Measurements from ENCODE around the gene PRR19.

PRR19 gene

GRCh38 chr19:42275517-42275916, 26.4 kb upstream of the PRR19 start:
- 0 out of 2 replicates have a peak, but pooled peaks cover 2% of the 10 kb centered on the region for H3K4me1 ChIP-seq
- no peaks in the 10 kb centered on the region for H3K27me3 ChIP-seq (ENCODE audit: low read depth)
- 0 out of 2 replicates have a peak, but pooled peaks cover 4% of the 10 kb centered on the region for H3K36me3 ChIP-seq (replicated peaks)
- no peaks in the 10 kb centered on the region for H3K9me3 ChIP-seq
- DNase-seq (ENCODE audit: low spot score in 2 of 2), result no peak
- H3K4me3 ChIP-seq, result no peak overlapping the region
- in situ Hi-C loops (cut with MboI; ENCODE audit: low sequenced_read_pairs), result no loop called here

DNA sequence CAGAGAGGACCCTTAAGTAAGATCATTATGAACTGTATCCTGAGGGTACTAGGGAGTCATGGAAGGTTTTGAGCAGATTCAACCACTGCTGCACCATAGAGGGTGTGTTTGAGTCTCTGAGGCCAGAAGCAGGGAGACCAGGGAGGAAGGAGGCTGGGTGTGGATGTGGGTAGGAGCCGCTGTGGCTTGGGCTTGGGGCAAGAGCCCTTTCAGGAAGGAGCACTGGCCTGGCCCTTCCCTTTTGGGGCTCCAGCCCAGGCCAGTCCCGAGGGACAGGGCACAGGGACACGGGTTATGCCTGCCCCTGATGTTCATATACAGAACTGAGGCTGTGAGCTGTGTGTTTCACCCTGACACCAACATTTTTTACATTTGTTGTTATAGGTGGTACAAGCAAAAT, 25.6 kb upstream of the PRR19 start:
- peaks cover 5% of the 10 kb centered on the region for H3K4me1 ChIP-seq

GRCh38 chr19:42276821-42277220, 25.1 kb upstream of the PRR19 start:
- Histone ChIP-seq H3K9me3 (no peaks in the 10 kb centered on the region), H3K27me3 (ENCODE audit: low read depth) (no peaks in the 10 kb centered on the region), H3K36me3 (replicated peaks) (0 out of 2 replicates have a peak, but pooled peaks cover 4% of the 10 kb centered on the region), H3K4me1 (peaks cover 10% of the 10 kb centered on the region), H3K4me3 (no peak overlapping the region)
- no peak for DNase-seq (ENCODE audit: low spot score in 2 of 2)
- in situ Hi-C loops (cut with MboI; ENCODE audit: low sequenced_read_pairs), result no loop called here

More for the DNA sequence above, 25.6 kb upstream of the PRR19 start:
- 0 out of 2 replicates have a peak, but pooled peaks cover 4% of the 10 kb centered on the region for H3K36me3 ChIP-seq (replicated peaks)
- DNase-seq (ENCODE audit: low spot score in 2 of 2), result no peak
- in situ Hi-C loops (cut with MboI; ENCODE audit: low sequenced_read_pairs), result no loop called here
- no peaks in the 10 kb centered on the region for H3K27me3 ChIP-seq (ENCODE audit: low read depth)
- no peak overlapping the region for H3K4me3 ChIP-seq
- H3K9me3 ChIP-seq, result no peaks in the 10 kb centered on the region

GRCh38 chr19:42277821-42278451, 24.0 kb upstream of the PRR19 start:
- Histone ChIP-seq H3K4me3 (no peak overlapping the region), H3K4me1 (peaks cover 18% of the 10 kb centered on the region), H3K27me3 (ENCODE audit: low read depth) (no peaks in the 10 kb centered on the region), H3K9me3 (no peaks in the 10 kb centered on the region), H3K36me3 (replicated peaks) (0 out of 2 replicates have a peak, but pooled peaks cover 4% of the 10 kb centered on the region)
- in situ Hi-C loops (cut with MboI; ENCODE audit: low sequenced_read_pairs), result no loop called here
- no peak for DNase-seq (ENCODE audit: low spot score in 2 of 2)

DNA sequence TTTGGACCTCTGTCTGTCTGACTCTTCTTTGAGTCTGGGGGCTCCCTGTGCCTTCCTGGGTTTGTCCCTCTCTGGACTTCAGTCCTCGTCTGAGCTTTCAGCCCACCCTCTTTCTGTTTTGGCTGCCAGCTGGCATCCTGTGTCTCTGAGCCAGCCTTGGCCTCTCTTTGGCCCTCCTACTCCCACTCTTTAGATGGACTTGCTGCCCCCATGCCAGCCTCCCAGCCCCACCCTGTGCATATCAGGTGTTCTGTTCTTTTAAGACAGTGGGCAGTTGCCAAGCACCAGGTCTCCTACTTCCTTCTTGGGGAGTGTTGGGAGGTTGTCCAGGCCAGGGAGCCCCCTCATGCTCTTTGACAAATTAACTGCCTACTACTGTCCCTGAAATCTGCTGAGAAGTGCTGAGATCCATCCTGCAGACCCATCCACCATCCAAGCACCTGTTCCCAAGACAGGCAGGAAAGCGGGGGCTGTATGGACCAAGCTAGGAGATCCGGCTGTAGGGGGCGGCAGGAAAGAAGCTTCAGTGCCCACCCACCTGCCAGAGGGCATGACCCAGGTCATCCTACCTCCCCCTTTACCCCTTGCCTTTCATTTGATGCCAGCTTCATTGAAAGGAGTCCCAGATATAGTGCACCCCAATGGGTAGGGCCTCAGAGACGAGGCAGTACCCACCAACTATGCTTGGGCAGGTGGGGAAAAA, 23.3 kb upstream of the PRR19 start:
- in situ Hi-C loops (cut with MboI; ENCODE audit: low sequenced_read_pairs), result no loop called here
- H3K9me3 ChIP-seq, result no peaks in the 10 kb centered on the region
- peaks cover 24% of the 10 kb centered on the region for H3K4me1 ChIP-seq
- 0 out of 2 replicates have a peak, but pooled peaks cover 4% of the 10 kb centered on the region for H3K36me3 ChIP-seq (replicated peaks)
- H3K27me3 ChIP-seq (ENCODE audit: low read depth), result no peaks in the 10 kb centered on the region
- no peak for DNase-seq (ENCODE audit: low spot score in 2 of 2)
- H3K4me3 ChIP-seq, result no peak overlapping the region

DNA sequence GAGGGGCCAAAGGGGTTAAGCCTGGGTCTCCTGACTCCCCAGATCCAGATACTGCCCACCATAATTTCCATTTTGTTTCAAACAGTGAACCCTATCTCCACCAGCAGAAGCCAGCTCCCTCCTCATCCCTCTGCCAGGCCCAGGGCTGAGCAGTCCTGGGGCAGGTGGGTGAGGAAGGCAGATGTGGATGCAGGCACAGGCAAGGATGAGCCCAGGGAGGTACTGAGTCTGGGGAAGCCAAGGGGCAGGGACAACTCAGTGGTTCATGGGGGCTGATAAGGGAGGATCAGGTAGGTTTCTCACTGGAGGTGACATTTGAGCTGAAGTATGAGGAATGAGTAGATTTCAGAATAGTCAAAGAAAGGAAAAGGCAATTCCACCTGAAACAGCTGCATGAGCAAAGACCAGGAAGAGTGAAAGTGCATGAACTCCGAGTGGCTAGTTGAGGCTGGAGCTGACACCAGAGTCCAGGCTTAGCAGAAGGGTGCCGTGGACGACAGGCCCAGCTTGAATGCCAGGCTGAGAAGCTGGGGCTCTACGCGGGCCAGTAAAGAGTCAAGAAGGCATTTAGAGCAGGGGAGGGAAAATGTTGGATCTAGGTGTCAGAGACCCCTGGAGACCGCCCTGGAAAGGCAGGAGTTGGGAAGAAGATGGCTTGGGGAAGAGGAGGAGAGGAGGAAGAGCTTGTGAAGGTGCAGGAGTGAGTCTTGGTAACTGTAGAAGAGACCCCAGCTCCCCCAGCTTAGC, 22.6 kb upstream of the PRR19 start:
- in situ Hi-C loops (cut with MboI; ENCODE audit: low sequenced_read_pairs), result no loop called here
- no peak for DNase-seq (ENCODE audit: low spot score in 2 of 2)
- Histone ChIP-seq H3K4me1 (peaks cover 24% of the 10 kb centered on the region), H3K36me3 (replicated peaks) (0 out of 2 replicates have a peak, but pooled peaks cover 1% of the 10 kb centered on the region), H3K27me3 (ENCODE audit: low read depth) (no peaks in the 10 kb centered on the region), H3K9me3 (no peaks in the 10 kb centered on the region), H3K4me3 (peak overlapping the region; percentile 73)

DNA sequence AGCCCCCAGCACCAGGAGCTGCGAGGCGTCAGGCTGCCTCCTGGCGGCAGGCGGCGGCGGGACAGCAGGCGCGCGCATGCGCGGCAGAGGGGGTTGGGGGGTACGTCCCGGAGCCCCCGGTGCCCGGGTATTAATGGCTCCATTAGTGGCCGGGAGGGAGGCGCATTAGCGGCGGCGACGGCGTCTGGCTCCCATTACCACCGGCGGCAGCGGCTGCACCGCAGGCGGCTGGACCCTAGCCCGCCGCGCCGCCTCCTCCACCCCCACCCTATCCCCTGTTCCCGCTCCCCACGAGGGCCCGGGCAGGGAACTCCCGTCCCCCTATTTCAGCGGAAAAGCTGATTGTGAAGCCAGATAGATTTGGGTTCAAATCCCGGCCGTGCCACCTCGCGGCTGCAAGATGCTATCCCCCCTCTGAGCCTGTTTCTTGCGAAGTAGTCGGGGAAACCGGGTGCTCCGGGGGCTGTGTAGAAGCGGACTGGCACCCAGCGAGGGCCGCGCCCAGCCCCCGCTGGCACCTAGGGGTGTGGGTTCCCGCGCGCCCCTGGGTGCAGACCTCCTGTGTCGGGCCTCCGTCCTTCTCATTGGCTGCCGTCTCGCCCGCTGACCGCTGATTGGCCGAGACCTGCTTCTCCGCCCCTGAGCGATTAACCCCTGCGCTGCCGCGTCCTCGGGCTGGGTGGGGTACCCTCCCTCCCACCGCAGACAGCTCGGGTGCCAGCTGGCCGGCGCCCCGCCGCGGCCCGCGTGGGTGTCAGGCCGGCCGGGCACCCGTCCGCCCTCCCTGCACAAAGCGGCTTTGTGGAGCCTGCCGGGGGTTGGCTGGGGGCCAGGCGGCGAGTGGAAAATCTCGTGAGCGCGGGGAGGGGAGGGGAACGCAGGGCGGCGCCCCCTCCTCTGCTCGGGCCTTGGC, 21.8 kb upstream of the PRR19 start:
- Histone ChIP-seq H3K36me3 (replicated peaks) (no peaks in the 10 kb centered on the region), H3K9me3 (no peaks in the 10 kb centered on the region), H3K4me3 (peak overlapping the region; percentile 73), H3K27me3 (ENCODE audit: low read depth) (no peaks in the 10 kb centered on the region), H3K4me1 (peaks cover 28% of the 10 kb centered on the region)
- in situ Hi-C loops (cut with MboI; ENCODE audit: low sequenced_read_pairs), result no loop called here
- DNase-seq (ENCODE audit: low spot score in 2 of 2), result peak; percentile 88 to 96

DNA sequence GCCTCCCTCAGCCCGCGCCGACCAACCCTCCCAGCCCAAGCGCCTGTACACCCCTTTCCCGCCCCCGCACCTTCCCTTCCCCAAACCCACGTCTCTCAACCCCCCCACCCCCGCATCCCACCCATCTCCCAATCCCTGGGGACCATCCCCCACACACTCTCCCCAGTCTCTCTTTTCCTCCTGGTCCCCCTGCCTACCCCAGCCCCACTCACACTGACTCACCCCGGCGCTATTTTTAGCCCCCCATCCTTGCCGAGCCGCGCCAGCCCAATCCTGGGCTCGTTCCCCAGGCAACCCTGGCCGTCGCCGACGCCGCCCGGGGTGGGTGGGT, 21.2 kb upstream of the PRR19 start:
- Histone ChIP-seq H3K9me3 (no peaks in the 10 kb centered on the region), H3K36me3 (replicated peaks) (no peaks in the 10 kb centered on the region), H3K4me3 (peak overlapping the region; percentile 73), H3K4me1 (peaks cover 34% of the 10 kb centered on the region), H3K27me3 (ENCODE audit: low read depth) (no peaks in the 10 kb centered on the region)
- DNase-seq (ENCODE audit: low spot score in 2 of 2), result no peak
- in situ Hi-C loops (cut with MboI; ENCODE audit: low sequenced_read_pairs), result no loop called here

DNA sequence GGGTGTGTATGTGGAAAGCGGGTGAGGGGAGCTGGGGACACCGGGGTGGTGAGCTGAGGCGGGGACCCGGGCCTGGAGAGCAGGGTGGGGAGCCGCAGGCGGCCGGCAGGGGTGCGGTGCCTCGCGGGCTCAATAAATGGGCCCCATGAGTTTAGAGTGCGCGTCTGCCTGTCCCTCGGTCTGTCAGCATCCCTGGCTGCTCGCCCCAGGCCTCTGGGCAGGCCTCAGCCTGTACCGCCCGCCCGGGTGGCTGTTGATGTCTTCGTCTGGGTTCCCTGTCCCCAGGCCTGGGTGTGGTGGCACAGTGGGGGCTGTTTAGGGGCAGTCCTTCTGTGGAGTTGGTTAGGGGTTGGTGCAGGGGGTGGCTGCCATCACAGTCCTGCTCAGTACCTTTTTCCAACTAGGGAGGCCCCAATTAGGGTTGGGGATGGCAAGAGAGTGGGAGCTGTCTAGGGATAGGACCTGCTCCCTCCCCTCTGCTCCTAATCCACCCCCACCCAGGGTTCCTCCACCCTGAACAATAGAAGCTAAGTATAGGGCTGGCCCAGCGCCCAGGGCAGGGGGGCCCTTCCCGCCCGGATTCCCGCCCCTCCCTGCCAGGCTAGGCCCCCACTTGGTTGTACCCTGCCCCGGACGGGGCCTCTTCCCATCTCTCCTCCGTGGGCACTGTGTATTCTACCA, 20.6 kb upstream of the PRR19 start:
- Histone ChIP-seq H3K4me3 (peak overlapping the region; percentile 73), H3K27me3 (ENCODE audit: low read depth) (no peaks in the 10 kb centered on the region), H3K4me1 (peaks cover 35% of the 10 kb centered on the region), H3K36me3 (replicated peaks) (no peaks in the 10 kb centered on the region), H3K9me3 (no peaks in the 10 kb centered on the region)
- DNase-seq (ENCODE audit: low spot score in 2 of 2), result peak; percentile 36 to 70
- in situ Hi-C loops (cut with MboI; ENCODE audit: low sequenced_read_pairs), result no loop called here

GRCh38 chr19:42281827-42282762, 19.8 kb upstream of the PRR19 start:
- Histone ChIP-seq H3K27me3 (ENCODE audit: low read depth) (no peaks in the 10 kb centered on the region), H3K9me3 (no peaks in the 10 kb centered on the region), H3K36me3 (replicated peaks) (peaks cover 4% of the 10 kb centered on the region), H3K4me3 (peak overlapping the region; percentile 73), H3K4me1 (peaks cover 35% of the 10 kb centered on the region)
- DNase-seq (ENCODE audit: low spot score in 2 of 2), result no peak
- in situ Hi-C loops (cut with MboI; ENCODE audit: low sequenced_read_pairs), result no loop called here

DNA sequence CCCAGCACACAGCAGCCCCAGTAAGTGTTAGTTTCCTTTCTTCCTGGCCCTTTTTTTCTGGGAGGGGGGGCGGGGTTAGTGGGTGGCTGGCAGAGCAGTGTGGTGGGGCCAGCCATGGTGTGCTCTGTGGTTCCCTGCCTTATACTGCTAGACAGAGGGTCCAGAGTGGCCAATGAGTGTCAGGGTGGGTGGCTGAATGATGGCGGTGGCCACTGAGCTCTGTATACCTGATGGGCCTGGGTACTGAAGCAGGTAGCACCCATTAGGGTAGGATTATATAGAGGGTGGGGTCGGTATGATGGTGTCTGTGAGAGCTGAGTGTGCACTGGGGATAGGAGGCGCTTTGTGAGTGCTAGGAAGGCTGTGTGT, 19.1 kb upstream of the PRR19 start:
- Histone ChIP-seq H3K9me3 (no peaks in the 10 kb centered on the region), H3K36me3 (replicated peaks) (peaks cover 11% of the 10 kb centered on the region), H3K4me3 (no peak overlapping the region; the same call in 1 of the 2 replicates), H3K4me1 (peaks cover 35% of the 10 kb centered on the region), H3K27me3 (ENCODE audit: low read depth) (no peaks in the 10 kb centered on the region)
- in situ Hi-C loops (cut with MboI; ENCODE audit: low sequenced_read_pairs), result no loop called here
- no peak for DNase-seq (ENCODE audit: low spot score in 2 of 2)
